SIG-M5 treated with dmso at 0.1 percent for 504 hours (cell line): Measurements from ENCODE around the gene TNS2.

Experiments used
- DNase-seq: peaks from one replicate; lab custom pipeline; 2025; ENCODE audit not compliant: unreplicated experiment; lab: John Stamatoyannopoulos, UW

TNS2 gene

GRCh38 chr12:53068811-53069585 is 19.1 kb downstream of the TNS2 start:
- DNase-seq: no peak

- DNase-seq: no peak
Measured at GRCh38 chr12:53069621-53070410, 20.0 kb downstream of the TNS2 start.

- DNase-seq: no peak
Measured at GRCh38 chr12:53070877-53071492, 21.1 kb downstream of the TNS2 start.

GRCh38 chr12:53071591-53072551 is 22.0 kb downstream of the TNS2 start:
- DNase-seq: no peak

- DNase-seq: no peak
Measured at GRCh38 chr12:53073881-53074280, 24.0 kb downstream of the TNS2 start.

- DNase-seq: no peak
Measured at GRCh38 chr12:53074283-53074998, 24.6 kb downstream of the TNS2 start.

GRCh38 chr12:53074999-53075370 is 25.1 kb downstream of the TNS2 start:
- no peak for DNase-seq

- no peak for DNase-seq
Measured at GRCh38 chr12:53076461-53076860, 26.6 kb downstream of the TNS2 start.

GRCh38 chr12:53077030-53077429 is 27.2 kb downstream of the TNS2 start:
- DNase-seq: no peak

GRCh38 chr12:53078425-53079225 is 28.8 kb downstream of the TNS2 start:
- DNase-seq: peak; percentile 35

GRCh38 chr12:53079226-53080117 is 29.6 kb downstream of the TNS2 start, which contains the start of gene SPRYD3:
TSS of gene SPRYD3 (minus strand) at chr12:53079390. CDS start at chr12:53079333, 57 bp downstream.
- DNase-seq: peak; percentile 97

GRCh38 chr12:53082637-53083175 is 32.8 kb downstream of the TNS2 start:
- DNase-seq: no peak

- no peak for DNase-seq
Measured at GRCh38 chr12:53086361-53086760, 36.5 kb downstream of the TNS2 start.

GRCh38 chr12:53090105-53090504 is 40.2 kb downstream of the TNS2 start:
- no peak for DNase-seq

- peak; percentile 19 for DNase-seq
Measured at GRCh38 chr12:53090554-53090953, 40.7 kb downstream of the TNS2 start.

- DNase-seq: no peak
Measured at GRCh38 chr12:53091756-53092155, 41.9 kb downstream of the TNS2 start.

GRCh38 chr12:53093777-53094393 is 44.0 kb downstream of the TNS2 start:
- DNase-seq: peak; percentile 25
